ENCODE results near the gene BEST2. TPM values are rescaled to one million over a fixed set of nuclear protein-coding genes. Genes with fewer than 3 reads are reported as not detected.

The BEST2 gene
- total RNA-seq, 1 donor from 2014 or later = not detected

- H3K36me3 Mint-ChIP-seq (ENCODE audit: low read depth) = no peaks in the 10 kb centered on the region
- no peaks in the 10 kb centered on the region for H3K9me3 Mint-ChIP-seq
- ATAC-seq (ENCODE audit: low read depth) (no peak), DNase-seq (no peak)
- H3K27me3 Mint-ChIP-seq = no peaks in the 10 kb centered on the region
- intact Hi-C loops (cut with micrococcal nuclease) = no loop called here
- H3K4me3 Mint-ChIP-seq = peak overlapping the region; percentile 61
- ChIA-PET POLR2A (interaction anchor here (0.7 to 12.7 kb wide), 4 partner anchors 13 to 416 kb away, joined by 3 to 909 read pairs (median 6); partner anchors contain the start of genes JUNB, THSD8 and TRIR), CTCF (interaction anchor here (1.7 to 9.1 kb wide), 4 partner anchors 8 to 17 kb away, joined by 4 to 278 read pairs (median 30); partner anchors contain the start of gene JUNB)
- H3K4me1 Mint-ChIP-seq = peaks cover 46% of the 10 kb centered on the region
- TF ChIP-seq CTCF (IDR thresholded peaks at IDR 0.05) = no peak
- H3K27ac Mint-ChIP-seq = peak overlapping the region; percentile 87
Measured at GRCh38 chr19:12779162-12779993, 27.8 kb downstream of the BEST2 start.

- Mint-ChIP-seq H3K9me3 (no peaks in the 10 kb centered on the region), H3K36me3 (ENCODE audit: low read depth) (no peaks in the 10 kb centered on the region), H3K4me1 (peaks cover 44% of the 10 kb centered on the region), H3K27me3 (no peaks in the 10 kb centered on the region), H3K27ac (peak overlapping the region; percentile 98), H3K4me3 (peak overlapping the region; percentile 86)
- intact Hi-C loops (cut with micrococcal nuclease) = loop anchor here (1.0 kb wide), 1 partner anchor 9 kb away; the partner anchor contains the start of gene JUNB
- no peak for TF ChIP-seq CTCF (IDR thresholded peaks at IDR 0.05)
- ATAC-seq (ENCODE audit: low read depth) = no peak
- CTCF ChIA-PET = interaction anchor here (1.2 to 3.5 kb wide), 4 partner anchors 10 to 312 kb away, joined by 3 to 19 read pairs (median 5); partner anchors contain the start of gene JUNB
- no peak for DNase-seq
- POLR2A ChIA-PET = interaction anchor here (0.7 to 12.7 kb wide), 7 partner anchors 10 to 171 kb away, joined by 3 to 909 read pairs (median 5); partner anchors contain the start of genes JUNB, RNASEH2A, TRIR and ZNF490
Measured at GRCh38 chr19:12782174-12782423, 30.5 kb downstream of the BEST2 start.

- ChIA-PET CTCF (interaction anchor here (0.6 to 3.5 kb wide), 6 partner anchors 9 to 311 kb away, joined by 3 to 19 read pairs (median 3); partner anchors contain the start of gene JUNB), POLR2A (interaction anchor here (0.6 to 12.7 kb wide), 9 partner anchors 9 to 216 kb away, joined by 3 to 909 read pairs (median 5); partner anchors contain the start of genes DHPS, JUNB, RNASEH2A and TRIR)
- peak; percentile 89 for DNase-seq
- H3K4me1 Mint-ChIP-seq = peaks cover 45% of the 10 kb centered on the region
- TF ChIP-seq CTCF (IDR thresholded peaks at IDR 0.05) = no peak
- peak overlapping the region; percentile 98 for H3K27ac Mint-ChIP-seq
- H3K9me3 Mint-ChIP-seq = no peaks in the 10 kb centered on the region
- intact Hi-C loops (cut with micrococcal nuclease) = loop anchor here (1.0 kb wide), 1 partner anchor 9 kb away; the partner anchor contains the start of gene JUNB
- H3K36me3 Mint-ChIP-seq (ENCODE audit: low read depth) = no peaks in the 10 kb centered on the region
- peak overlapping the region; percentile 86 for H3K4me3 Mint-ChIP-seq
- peak; percentile 51 for ATAC-seq (ENCODE audit: low read depth)
- H3K27me3 Mint-ChIP-seq = no peaks in the 10 kb centered on the region
Measured at GRCh38 chr19:12782424-12783290, 31.1 kb downstream of the BEST2 start.

- no peaks in the 10 kb centered on the region for H3K9me3 Mint-ChIP-seq
- H3K27ac Mint-ChIP-seq = peak overlapping the region; percentile 91
- peak overlapping the region; percentile 59 for H3K4me3 Mint-ChIP-seq
- DNase-seq (no peak), ATAC-seq (ENCODE audit: low read depth) (no peak)
- no peaks in the 10 kb centered on the region for H3K27me3 Mint-ChIP-seq
- TF ChIP-seq CTCF (IDR thresholded peaks at IDR 0.05) = no peak
- intact Hi-C loops (cut with micrococcal nuclease) = no loop called here
- no peaks in the 10 kb centered on the region for H3K36me3 Mint-ChIP-seq (ENCODE audit: low read depth)
- CTCF ChIA-PET = interaction anchor here (0.6 to 3.5 kb wide), 4 partner anchors 9 to 23 kb away, joined by 3 to 19 read pairs (median 5); partner anchors contain the start of gene JUNB
- POLR2A ChIA-PET = interaction anchor here (1.0 to 12.7 kb wide), 6 partner anchors 9 to 173 kb away, joined by 4 to 909 read pairs (median 6); partner anchors contain the start of genes DHPS, JUNB, RNASEH2A and TRIR
- H3K4me1 Mint-ChIP-seq = peaks cover 50% of the 10 kb centered on the region
Measured at GRCh38 chr19:12783291-12783848, 31.8 kb downstream of the BEST2 start.
